SK-N-SH (cell line): Measurements from ENCODE around the gene MORC3.

Experiments
- POLR2AphosphoS5 ChIP-seq: IDR thresholded peaks from 2 replicates; pipeline ENCODE4 v1.6.1; 2012; ENCODE audit warnings: low read depth, low read length
- RAD21 ChIP-seq: IDR thresholded peaks from 2 replicates; pipeline ENCODE4 v1.6.1; 2012; ENCODE audit warnings: mild to moderate bottlenecking, low read length
- TF ChIP-seq, protein P1 (sequence below): fragments of 200-600 bp; sonication (generic); IDR thresholded peaks from 2 replicates; pipeline ENCODE4 v1.6.1; 2017; ENCODE audit warnings: antibody characterized with exemption, mild to moderate bottlenecking, moderate library complexity

DNA sequence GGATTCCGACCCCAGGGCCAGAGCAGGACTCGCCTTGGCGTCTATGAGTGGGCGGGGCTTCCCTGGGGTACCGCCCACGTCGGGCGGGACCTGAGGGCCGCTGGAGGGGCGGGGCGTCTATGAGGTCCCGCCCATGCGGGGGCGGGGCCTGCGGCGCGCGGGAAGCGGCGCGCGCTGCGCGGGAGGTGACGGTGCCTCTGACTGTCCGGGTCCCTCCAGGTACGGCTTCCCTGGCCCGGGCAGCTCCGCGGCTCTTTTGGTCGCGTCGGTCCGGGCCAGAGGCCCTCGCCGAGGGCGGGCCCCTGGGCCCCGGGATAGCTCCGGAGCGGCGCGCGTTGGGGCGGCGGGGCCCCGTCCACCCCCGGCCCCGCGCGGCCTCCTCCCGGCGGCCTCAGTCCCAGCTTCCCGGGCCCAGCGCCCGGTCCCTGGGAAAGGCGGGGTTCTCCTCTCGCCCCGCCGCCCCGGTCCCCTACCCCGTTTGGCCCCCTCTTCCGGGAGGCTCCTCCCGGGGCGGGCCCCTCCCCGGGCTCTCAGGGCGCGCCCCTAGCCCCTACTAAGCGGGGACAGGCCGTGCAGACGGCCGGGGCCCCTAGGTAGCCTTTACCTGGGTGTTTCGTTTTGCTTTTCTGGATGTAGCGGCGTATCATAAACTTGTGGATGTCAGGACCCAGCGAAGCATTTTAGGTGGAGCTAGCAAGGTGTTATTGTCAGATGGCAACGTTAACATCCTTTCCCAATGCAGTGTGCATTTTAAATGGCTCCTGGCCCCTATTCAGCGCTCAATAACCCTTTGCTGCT, 65.4 kb downstream of the MORC3 start, which contains the start of gene CHAF1B:
- TF ChIP-seq, protein P1, sequence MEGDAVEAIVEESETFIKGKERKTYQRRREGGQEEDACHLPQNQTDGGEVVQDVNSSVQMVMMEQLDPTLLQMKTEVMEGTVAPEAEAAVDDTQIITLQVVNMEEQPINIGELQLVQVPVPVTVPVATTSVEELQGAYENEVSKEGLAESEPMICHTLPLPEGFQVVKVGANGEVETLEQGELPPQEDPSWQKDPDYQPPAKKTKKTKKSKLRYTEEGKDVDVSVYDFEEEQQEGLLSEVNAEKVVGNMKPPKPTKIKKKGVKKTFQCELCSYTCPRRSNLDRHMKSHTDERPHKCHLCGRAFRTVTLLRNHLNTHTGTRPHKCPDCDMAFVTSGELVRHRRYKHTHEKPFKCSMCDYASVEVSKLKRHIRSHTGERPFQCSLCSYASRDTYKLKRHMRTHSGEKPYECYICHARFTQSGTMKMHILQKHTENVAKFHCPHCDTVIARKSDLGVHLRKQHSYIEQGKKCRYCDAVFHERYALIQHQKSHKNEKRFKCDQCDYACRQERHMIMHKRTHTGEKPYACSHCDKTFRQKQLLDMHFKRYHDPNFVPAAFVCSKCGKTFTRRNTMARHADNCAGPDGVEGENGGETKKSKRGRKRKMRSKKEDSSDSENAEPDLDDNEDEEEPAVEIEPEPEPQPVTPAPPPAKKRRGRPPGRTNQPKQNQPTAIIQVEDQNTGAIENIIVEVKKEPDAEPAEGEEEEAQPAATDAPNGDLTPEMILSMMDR, result no peak
- TF ChIP-seq POLR2AphosphoS5, result peak; percentile 53; the same call in 1 of the 2 replicates
- no peak for TF ChIP-seq RAD21
